Neutrophil (primary cell): ENCODE data around the gene ANKRD24.

Experiments used
- H3K27ac ChIP-seq: fragments of 200-600 bp; sonication (generic); 2 replicates; pipeline ENCODE4 v1.5.1; 2016; ENCODE audit warnings: mild to moderate bottlenecking, moderate library complexity
- H3K27me3 ChIP-seq: fragments of 200-600 bp; sonication (generic); 2 replicates; pipeline ENCODE4 v1.6.0; 2016; ENCODE audit warnings: mild to moderate bottlenecking
- H3K36me3 ChIP-seq: fragments of 200-600 bp; sonication (generic); 2 replicates; pipeline ENCODE4 v1.5.1; 2017
- H3K4me1 ChIP-seq, 2 experiments: fragments of 200-600 bp in 1 of 2; sonication (generic) in 1 of 2; 1 replicate in 1 of 2; 2 replicates in 1 of 2; pipeline versions ENCODE4 v1.5.1 to v1.6.1; 2013 to 2016; ENCODE audit warnings: low read depth in 1 of 2, low read length in 1 of 2, mild to moderate bottlenecking in 1 of 2, moderate library complexity in 1 of 2; ENCODE audit not compliant: control insufficient read depth in 1 of 2, insufficient read depth in 1 of 2
- H3K4me3 ChIP-seq, 2 experiments: fragments of 200-600 bp in 1 of 2; sonication (generic) in 1 of 2; 1 replicate in 1 of 2; 2 replicates in 1 of 2; pipeline ENCODE4 v1.5.1; 2013 to 2016; ENCODE audit warnings: low read depth in 1 of 2, low read length in 1 of 2, mild to moderate bottlenecking in 1 of 2, moderate library complexity in 1 of 2
- H3K9me3 ChIP-seq: fragments of 200-600 bp; sonication (generic); 2 replicates; pipeline ENCODE4 v1.5.1; 2016
- TF ChIP-seq, protein P1 (sequence below): fragments of 200-600 bp; sonication (generic); IDR thresholded peaks from 2 replicates; pipeline ENCODE4 v1.5.1; 2016; ENCODE audit warnings: antibody characterized with exemption

The ANKRD24 gene

DNA sequence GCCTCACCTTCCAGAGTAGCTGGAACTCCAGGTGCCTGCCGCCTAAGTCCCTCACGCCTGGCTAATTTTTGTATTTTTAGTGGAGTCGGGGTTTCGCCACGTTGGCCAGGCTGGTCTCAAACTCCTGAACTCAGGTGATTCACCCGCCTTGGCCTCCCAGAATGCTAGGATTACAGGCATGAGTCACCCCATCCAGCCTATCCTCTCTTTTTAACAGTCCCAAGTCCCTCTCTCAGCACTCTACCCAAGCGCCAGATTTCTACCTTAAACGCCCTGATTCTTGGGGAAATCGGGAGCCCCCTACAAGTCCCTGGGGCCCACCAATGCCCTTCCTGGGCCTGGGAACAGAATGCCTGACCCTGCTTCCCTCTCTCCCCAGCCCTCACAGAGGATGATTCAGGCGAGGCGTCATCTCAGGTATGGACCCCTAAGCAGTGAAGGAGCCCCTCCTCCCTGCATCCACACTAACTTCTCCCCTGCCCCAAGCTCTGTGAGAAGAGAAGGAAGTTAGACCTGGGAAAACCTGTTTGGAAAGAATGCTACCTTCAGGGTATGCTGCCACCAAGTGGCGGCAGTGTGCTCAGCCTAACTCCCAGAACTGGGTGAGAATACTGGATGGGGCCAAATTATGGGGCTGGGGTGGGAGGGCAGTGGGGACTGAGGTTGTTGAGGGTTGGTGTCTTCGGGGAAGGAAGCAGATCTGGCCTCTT, 26.1 kb downstream of the ANKRD24 start:
- TF ChIP-seq, protein P1, sequence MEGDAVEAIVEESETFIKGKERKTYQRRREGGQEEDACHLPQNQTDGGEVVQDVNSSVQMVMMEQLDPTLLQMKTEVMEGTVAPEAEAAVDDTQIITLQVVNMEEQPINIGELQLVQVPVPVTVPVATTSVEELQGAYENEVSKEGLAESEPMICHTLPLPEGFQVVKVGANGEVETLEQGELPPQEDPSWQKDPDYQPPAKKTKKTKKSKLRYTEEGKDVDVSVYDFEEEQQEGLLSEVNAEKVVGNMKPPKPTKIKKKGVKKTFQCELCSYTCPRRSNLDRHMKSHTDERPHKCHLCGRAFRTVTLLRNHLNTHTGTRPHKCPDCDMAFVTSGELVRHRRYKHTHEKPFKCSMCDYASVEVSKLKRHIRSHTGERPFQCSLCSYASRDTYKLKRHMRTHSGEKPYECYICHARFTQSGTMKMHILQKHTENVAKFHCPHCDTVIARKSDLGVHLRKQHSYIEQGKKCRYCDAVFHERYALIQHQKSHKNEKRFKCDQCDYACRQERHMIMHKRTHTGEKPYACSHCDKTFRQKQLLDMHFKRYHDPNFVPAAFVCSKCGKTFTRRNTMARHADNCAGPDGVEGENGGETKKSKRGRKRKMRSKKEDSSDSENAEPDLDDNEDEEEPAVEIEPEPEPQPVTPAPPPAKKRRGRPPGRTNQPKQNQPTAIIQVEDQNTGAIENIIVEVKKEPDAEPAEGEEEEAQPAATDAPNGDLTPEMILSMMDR, result no peak
- Histone ChIP-seq H3K9me3 (no peaks in the 10 kb centered on the region), H3K4me3 (no peak overlapping the region), H3K27ac (no peak overlapping the region), H3K36me3 (no peaks in the 10 kb centered on the region), H3K27me3 (peaks cover 4% of the 10 kb centered on the region), H3K4me1 (no peaks in the 10 kb centered on the region)

DNA sequence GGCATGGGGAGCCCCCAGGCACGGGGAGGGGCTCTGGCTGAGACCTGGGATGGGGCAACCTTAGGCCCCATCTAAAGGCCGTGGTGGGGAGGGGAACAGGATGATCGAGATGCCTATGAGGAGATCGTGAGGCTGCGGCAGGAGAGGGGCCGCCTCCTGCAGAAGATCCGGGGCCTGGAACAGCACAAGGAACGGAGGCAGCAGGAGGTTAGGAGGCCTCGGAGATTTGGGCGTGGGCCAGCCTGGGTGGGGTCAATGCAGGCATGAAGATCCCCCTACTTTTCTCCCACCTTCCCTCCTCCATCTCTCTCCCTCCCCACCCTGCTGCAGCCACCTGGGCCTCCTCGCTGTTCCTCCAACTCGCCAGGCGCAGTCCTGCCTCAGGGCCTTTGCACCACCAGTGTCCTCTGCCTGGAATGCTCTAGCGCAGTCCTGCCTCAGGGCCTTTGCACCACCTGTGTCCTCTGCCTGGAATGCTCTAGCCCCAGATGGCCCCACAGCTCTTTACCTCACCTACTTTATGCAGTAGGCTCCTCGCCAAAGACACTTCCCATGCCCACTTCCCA, 27.8 kb downstream of the ANKRD24 start:
- TF ChIP-seq, protein P1, result no peak

DNA sequence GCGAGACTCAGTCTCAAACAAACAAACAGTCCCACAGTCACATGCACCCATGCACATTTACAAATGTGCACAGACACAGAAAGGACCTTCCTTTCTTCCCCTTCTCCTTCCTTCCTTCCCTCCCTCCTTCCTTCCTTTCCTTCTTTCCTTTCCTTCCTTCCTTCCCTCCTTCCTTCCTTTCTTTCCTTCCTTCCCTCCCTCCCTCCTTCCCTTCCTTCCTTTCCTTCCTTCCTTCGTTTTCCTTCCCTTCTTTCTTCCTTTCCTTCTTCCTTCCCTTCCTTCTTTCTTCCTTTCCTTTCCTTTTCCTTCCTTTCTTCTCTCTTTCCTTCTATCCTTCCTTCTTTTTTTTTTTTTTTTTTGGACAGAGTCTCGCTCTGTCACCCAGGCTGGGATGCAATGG, 30.6 kb downstream of the ANKRD24 start:
- TF ChIP-seq, protein P1, result no peak
- H3K4me3 ChIP-seq, result no peak overlapping the region
- H3K36me3 ChIP-seq, result no peaks in the 10 kb centered on the region
- no peak overlapping the region for H3K27ac ChIP-seq
- H3K9me3 ChIP-seq, result no peaks in the 10 kb centered on the region
- H3K4me1 ChIP-seq, result no peaks in the 10 kb centered on the region
- peaks cover 4% of the 10 kb centered on the region for H3K27me3 ChIP-seq

More for the DNA sequence above, 27.8 kb downstream of the ANKRD24 start:
- no peak overlapping the region for H3K27ac ChIP-seq
- no peaks in the 10 kb centered on the region for H3K9me3 ChIP-seq
- peaks cover 4% of the 10 kb centered on the region for H3K27me3 ChIP-seq
- H3K4me3 ChIP-seq, result no peak overlapping the region
- H3K4me1 ChIP-seq, result no peaks in the 10 kb centered on the region
- H3K36me3 ChIP-seq, result no peaks in the 10 kb centered on the region

DNA sequence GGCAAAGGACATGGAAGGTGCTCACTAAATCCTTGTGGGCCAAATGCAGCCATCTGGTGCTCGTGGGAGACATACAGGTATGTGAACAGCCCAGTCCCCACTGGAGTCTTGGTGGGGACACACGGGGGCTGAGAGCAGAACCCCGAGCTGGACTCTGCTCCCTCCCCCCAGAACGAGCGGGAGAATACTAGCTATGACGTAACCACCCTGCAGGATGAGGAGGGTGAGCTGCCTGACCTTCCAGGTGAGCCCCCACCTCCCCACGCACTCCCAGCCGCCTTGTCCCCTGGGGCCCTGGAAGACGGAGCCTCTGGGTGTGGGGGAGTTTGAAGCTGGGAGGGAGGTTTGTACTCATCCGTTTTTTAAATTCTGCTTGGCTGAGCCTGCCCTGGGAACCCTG, 33.3 kb downstream of the ANKRD24 start:
- peaks cover 4% of the 10 kb centered on the region for H3K27me3 ChIP-seq

DNA sequence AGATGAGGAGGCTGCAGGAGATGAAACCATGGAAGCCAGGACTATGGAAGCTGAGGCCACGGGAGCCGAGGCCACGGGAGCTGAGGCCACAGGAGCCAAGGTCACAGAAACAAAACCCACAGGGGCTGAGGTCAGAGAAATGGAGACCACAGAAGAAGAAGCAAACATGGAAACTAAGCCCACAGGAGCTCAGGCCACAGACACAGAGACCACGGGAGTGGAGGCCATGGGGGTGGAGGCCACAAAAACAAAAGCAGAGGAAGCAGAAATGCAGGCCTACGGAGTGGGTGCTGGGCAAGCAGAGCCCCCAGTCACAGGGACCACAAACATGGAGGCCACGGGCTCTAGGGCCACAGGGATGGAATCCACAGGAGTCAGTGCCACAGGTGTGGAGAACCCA, 34.4 kb downstream of the ANKRD24 start:
- Histone ChIP-seq H3K4me1 (no peaks in the 10 kb centered on the region), H3K4me3 (no peak overlapping the region), H3K36me3 (no peaks in the 10 kb centered on the region), H3K27me3 (peaks cover 4% of the 10 kb centered on the region), H3K9me3 (no peaks in the 10 kb centered on the region), H3K27ac (no peak overlapping the region)
- TF ChIP-seq, protein P1, result no peak

More for the DNA sequence above, 33.3 kb downstream of the ANKRD24 start:
- no peaks in the 10 kb centered on the region for H3K9me3 ChIP-seq
- H3K4me3 ChIP-seq, result no peak overlapping the region
- H3K4me1 ChIP-seq, result no peaks in the 10 kb centered on the region
- no peak overlapping the region for H3K27ac ChIP-seq
- H3K36me3 ChIP-seq, result no peaks in the 10 kb centered on the region
- TF ChIP-seq, protein P1, result no peak
